Measurements from ENCODE around the gene GFM1.

GFM1 gene

DNA sequence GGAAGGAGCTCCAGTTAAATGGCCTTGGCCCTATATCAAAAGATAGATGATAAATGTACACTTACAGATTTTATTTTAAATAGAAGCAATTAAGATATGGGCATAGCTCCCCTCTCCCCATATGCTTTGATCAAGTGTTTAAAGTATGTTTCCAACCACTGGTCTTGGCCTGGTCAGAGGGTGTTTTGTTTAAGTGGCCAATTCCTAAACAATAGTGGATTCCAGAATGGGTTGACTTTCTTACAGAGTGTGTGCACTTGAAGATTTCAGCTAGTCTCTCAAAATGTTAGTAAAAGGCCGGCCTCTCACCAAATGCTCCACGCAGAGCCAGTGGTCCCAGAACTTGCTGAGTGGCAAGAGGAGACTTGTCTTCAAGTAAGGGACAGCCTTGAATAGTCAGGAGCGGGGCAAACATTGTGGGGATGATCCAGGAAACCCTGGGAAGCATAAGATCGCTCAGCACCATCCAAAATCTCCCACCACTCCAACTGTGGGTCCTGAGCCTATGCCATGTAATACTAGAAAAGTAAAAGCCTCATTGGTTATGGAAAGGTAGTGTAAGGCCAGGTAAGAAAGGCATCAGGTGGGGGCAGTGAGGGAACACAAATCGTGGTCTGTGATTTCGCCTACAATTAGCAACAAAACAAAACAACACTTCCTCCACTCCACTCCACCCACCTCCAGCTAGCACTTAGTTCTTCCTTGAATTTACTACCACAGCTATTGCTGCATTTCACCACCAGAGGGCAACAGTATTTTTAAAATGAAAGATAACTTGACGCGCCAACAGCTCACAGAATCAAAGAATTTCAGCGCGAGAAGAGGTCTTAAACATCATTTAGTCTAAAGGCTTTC is 83.1 kb downstream of the GFM1 start:
- no peak for DNase-seq (ENCODE audit: low read depth)

DNA sequence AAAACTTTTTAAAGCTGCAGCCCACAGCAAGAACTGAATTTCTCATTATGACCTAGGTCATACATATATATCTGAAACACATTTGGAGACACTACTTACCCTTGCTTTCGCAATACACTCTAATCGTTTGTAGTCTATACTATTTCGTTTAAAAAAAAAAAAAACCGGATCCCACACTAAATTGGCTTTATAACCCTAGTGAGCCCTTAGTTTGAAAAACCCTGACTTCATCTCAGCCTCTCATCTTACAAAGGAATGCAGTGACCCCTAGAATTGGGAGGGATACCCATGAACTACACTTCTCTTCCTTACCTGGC is 83.7 kb downstream of the GFM1 start:
- DNase-seq (ENCODE audit: low read depth) = no peak

DNA sequence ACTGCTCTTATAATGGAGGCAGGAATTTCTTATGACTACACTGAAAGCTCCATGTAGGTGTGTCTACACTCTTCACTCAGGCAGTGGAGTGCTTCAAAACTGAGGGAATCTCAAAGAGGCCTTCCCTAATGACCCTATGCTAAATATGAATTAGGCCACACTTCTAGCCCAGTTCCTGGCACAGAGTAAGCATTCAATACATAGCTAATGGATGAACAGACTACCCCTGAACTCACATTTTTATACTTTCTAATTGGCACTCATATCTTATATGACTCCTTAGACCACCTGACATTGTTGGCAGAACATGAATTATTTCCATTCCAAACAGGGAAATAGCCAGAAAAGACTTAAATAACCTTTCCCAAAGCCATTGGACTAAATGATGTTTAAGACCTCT is 84.5 kb downstream of the GFM1 start:
- no peak for DNase-seq (ENCODE audit: low read depth)

GRCh38 chr3:158731486-158731885 is 87.2 kb downstream of the GFM1 start:
- DNase-seq (ENCODE audit: low read depth) = no peak

GRCh38 chr3:158731938-158732855 is 87.9 kb downstream of the GFM1 start, which contains the start of gene RARRES1:
TSS of gene RARRES1 (minus strand) at chr3:158732457. CDS start at chr3:158732415, 42 bp downstream.
- DNase-seq (ENCODE audit: low read depth) = peak; percentile 44

- no peak for DNase-seq (ENCODE audit: low read depth)
Measured at GRCh38 chr3:158732856-158733200, 88.5 kb downstream of the GFM1 start.

GRCh38 chr3:158733656-158734055 is 89.3 kb downstream of the GFM1 start:
- no peak for DNase-seq (ENCODE audit: low read depth)

GRCh38 chr3:158735296-158736033 is 91.1 kb downstream of the GFM1 start:
- DNase-seq (ENCODE audit: low read depth) = no peak

DNA sequence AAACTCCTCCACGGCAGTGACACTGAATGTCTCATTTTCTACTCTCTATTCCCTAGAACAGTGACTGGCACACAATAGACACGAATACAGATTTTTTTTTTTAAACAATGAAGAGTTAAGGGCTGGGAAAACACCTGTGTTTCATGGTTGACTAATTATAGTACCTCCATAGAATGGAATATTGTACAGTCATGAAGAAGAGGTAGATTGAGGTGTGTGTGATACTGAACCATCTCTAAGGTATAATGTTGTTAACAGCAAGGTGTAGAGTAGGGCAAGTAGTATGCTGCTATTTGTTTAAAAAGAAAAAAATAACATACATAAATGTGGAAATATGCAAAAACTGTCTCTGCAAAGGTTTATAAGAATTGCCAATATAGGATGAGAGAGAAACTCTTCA is 93.1 kb downstream of the GFM1 start:
- no peak for DNase-seq (ENCODE audit: low read depth)

DNA sequence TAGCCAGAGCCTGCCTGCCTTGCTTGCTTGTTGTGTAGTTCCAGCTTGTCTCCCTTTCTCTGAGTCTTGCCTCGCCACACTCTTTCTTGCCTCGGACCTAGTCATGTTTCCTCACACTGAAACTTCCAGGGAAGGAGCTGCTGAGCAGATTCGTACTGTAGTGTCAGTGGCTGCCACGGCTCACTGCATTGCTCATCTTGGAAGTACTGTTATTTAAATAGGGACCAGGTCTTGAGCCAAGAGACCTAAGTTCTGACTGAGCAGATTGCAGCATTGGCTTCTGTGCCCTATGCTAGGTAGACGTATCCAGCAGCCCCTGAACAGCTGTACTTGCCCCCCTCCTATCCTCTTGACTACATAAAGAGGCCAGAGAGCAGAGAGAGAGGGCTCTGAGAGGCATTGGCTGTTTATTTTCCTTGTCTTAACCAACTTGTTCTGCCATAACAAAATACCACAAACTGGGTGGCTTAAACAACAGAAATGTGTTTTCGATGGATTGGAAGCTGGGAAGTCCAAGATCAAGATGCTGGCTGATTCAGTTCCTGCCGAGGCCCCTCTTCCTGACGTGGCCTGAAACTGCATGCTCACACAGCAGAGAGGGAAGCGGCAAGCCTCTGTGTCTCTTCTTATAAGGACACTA is 93.8 kb downstream of the GFM1 start:
- DNase-seq (ENCODE audit: low read depth) = no peak

DNA sequence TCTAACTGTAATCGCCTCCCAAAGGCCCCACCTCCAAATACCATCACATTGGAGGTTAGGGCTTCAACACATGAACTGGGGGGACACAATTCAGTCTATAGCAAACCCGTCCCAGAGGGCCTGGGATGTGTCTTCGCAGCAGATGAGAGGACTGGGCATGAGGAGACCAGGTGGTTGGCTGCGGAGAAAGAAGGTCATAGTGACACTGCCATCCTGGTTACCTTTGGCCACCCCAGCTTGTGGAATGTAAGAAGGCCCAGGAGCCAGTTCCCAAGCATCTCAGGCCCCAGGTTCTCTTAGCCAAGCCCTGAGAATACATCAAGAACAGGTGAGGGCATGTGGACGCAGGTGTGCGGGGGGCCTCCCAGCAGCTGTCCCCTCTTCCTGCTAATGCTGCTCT is 94.3 kb downstream of the GFM1 start:
- DNase-seq (ENCODE audit: low read depth) = no peak

DNA sequence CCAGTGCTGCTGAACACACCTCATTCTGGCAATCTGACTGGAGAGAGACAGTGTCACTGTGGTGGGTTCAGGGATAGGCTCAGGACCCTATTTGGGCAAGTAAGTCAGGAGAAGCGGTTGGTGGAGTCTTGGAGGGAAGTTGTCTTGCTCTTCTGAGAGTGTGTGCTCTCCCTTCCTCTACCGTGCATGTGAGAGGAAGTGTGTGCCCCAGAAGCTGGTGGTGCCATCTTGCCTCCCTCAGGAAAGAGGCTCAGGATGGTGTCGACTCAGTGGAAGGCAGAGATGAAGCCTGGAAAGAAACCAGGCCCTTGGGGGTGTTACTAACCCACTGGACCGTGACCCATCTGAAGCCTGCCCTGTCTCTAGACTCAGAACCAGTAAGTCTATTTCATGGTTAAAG is 94.8 kb downstream of the GFM1 start:
- DNase-seq (ENCODE audit: low read depth) = no peak

- no peak for DNase-seq (ENCODE audit: low read depth)
Measured at GRCh38 chr3:158739661-158740060, 95.3 kb downstream of the GFM1 start.

All from activated T-cell treated with anti-CD3 and anti-CD28 coated beads for 48 hours (primary cell).